MM.1S (cell line): ENCODE results near the gene HIBADH.

Experiments
- CTCF ChIP-seq: fragments of 300-600 bp; sonication (generic); IDR thresholded peaks from 2 replicates; pipeline ENCODE4 v1.5.1; 2016; ENCODE audit warnings: antibody characterized with exemption, low read length, mixed read lengths
- EZH2phosphoT487 ChIP-seq: fragments of 300-600 bp; sonication (generic); IDR thresholded peaks from 2 replicates; pipeline ENCODE4 v1.6.1; 2018; ENCODE audit warnings: antibody characterized with exemption, low read length

DNA sequence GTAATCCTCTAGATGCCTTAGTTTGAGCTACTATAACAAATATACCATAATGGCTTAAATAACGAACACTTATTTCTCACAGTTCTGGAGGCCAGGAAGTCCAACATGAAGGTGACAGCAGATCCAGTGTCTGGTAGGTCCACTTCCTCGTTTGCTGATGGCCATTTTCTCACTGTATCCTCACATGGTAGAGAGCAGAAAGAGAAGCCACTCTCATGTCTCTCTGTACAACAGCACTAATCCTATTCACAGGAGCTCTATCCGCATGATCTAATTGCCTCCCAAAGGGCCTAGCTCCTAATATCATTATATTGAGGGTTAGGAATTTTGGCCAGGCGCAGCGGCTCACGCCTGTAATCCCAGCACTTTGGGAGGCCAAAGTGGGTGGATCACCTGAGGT lies 10.2 kb downstream of the HIBADH start:
- TF ChIP-seq CTCF (no peak), EZH2phosphoT487 (no peak)
